Small intestine (tissue), 7 donors: ENCODE data around the gene WFDC6. TPM values are rescaled to one million over a fixed set of nuclear protein-coding genes. Genes with fewer than 3 reads are reported as not detected.
"Not testable (repeated sequence)": the region's sequence is repeated elsewhere in the genome, so short reads cannot be mapped to it uniquely, and the experiment has no call there.

Source experiments
- DNase-seq, 2 donors: peaks; one replicate each; pipeline versions ENCODE4 v3.0.0 to v3.0.0-alpha.2; 2013
- FAIRE-seq: peaks from 2 replicates; lab custom pipeline; 2012; peaks lifted over from hg19 to GRCh38; lab: Jason Lieb, UNC
- H3K27ac ChIP-seq, 3 donors: one replicate each; pipeline ENCODE4 v1.5.1; 2013; ENCODE audit warnings: low read length in 2 of 3, mild to moderate bottlenecking in 2 of 3, control low read depth in 1 of 3, inconsistent platforms in 1 of 3, low read depth in 1 of 3, moderate library complexity in 1 of 3
- H3K27me3 ChIP-seq, 3 donors: one replicate each; pipeline ENCODE4 v1.6.1; 2013; ENCODE audit warnings: low read length in 3 of 3, inconsistent platforms in 1 of 3; ENCODE audit not compliant: control insufficient read depth in 3 of 3, insufficient read depth in 3 of 3
- H3K36me3 ChIP-seq, 3 donors: one replicate each; pipeline ENCODE4 v1.6.1; 2013; ENCODE audit warnings: low read length in 3 of 3, inconsistent platforms in 1 of 3, low read depth in 1 of 3, mild to moderate bottlenecking in 1 of 3, moderate library complexity in 1 of 3; ENCODE audit not compliant: control insufficient read depth in 3 of 3, insufficient read depth in 2 of 3
- H3K4me1 ChIP-seq, 3 donors: one replicate each; pipeline ENCODE4 v1.6.1; 2013; ENCODE audit warnings: low read length in 2 of 3, inconsistent platforms in 1 of 3, low read depth in 1 of 3, mild to moderate bottlenecking in 1 of 3, moderate library complexity in 1 of 3; ENCODE audit not compliant: control insufficient read depth in 3 of 3, insufficient read depth in 2 of 3
- H3K4me3 ChIP-seq, 3 donors: one replicate each; pipeline ENCODE4 v1.5.1; 2013; ENCODE audit warnings: low read length in 3 of 3, control low read depth in 1 of 3, inconsistent platforms in 1 of 3, low read depth in 1 of 3, mild to moderate bottlenecking in 1 of 3, moderate library complexity in 1 of 3
- H3K9me3 ChIP-seq, 2 donors: one replicate each; pipeline ENCODE4 v1.6.1; 2013; ENCODE audit warnings: low read depth in 1 of 2, low read length in 1 of 2; ENCODE audit not compliant: control insufficient read depth in 2 of 2, insufficient read depth in 1 of 2
- WGBS, 3 donors: extraction: QIAGEN DNeasy Blood & Tissue Kit; methylation state at CpG; one replicate each; pipeline ENCODE4 v1.1.7; 2013; 5-methylcytosine and 5-hydroxymethylcytosine counted together
- polyA plus RNA-seq, 4 donors: library from polyadenylated mRNA; stranded (reverse) in 3 of 4; unstranded in 1 of 4; fragments of 200-250 nt in 3 of 4; fragments of 120-200 nt in 1 of 4; gene quantifications; one replicate each; pipeline versions ENCODE4 v1.2.1 to v1.2.3, GENCODE V29; 2013
- donor health status: healthy with polysubstance abuse.
- donor health status: control.
- donor health status: control.
- donor health status: Bipolar disorder and iron deficiency.
- donor health status: healthy.

The WFDC6 gene
- polyA plus RNA-seq, 4 donors: not detected

DNA sequence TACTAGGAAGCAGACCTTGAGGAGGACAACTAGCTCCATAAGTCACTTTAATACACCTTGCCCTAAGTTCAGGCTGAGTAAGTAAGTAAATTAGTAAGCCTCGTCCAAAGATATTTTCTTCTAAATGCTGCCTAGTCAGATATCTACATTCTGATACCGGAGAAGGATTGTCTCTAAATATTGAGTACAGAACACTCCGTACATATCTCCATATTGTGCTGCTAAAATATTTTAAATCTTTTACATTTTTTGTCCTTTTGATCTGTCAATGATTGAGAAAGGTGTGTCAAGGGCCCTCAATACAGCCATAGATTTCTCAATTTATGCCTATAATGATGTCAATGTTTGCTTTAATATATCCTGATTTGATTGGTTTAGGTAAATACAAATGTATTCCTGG is 36.6 kb upstream of the WFDC6 start:
- Histone ChIP-seq H3K4me3 (no peak overlapping the region), H3K9me3 (no peaks in the 10 kb centered on the region), H3K36me3 (no peaks in the 10 kb centered on the region), H3K27ac (no peak overlapping the region), H3K4me1 (no peaks in the 10 kb centered on the region), H3K27me3 (no peaks in the 10 kb centered on the region)
- FAIRE-seq (no peak), DNase-seq (no peak)
- 87 to 88% (median 87%) methylated on average over 3 of the region's 3 CpGs for whole genome bisulfite sequencing, 3 donors

GRCh38 chr20:45569650-45570049 is 30.4 kb upstream of the WFDC6 start:
- FAIRE-seq, H3K4me1 ChIP-seq, H3K27ac ChIP-seq, H3K27me3 ChIP-seq, DNase-seq, H3K36me3 ChIP-seq, H3K9me3 ChIP-seq, H3K4me3 ChIP-seq: not testable (repeated sequence)
- WGBS, 3 donors: 75 to 90% (median 89%) methylated on average over 1 of the region's 1 CpG

GRCh38 chr20:45564760-45565276 is 25.5 kb upstream of the WFDC6 start:
- H3K36me3 ChIP-seq: no peaks in the 10 kb centered on the region
- no peak overlapping the region for H3K27ac ChIP-seq
- H3K4me3 ChIP-seq: no peak overlapping the region
- FAIRE-seq: no peak
- H3K27me3 ChIP-seq: peaks cover 0 to 6% (median 0%) of the 10 kb centered on the region in 3 donors
- no peaks in the 10 kb centered on the region for H3K4me1 ChIP-seq
- 77 to 86% (median 80%) methylated on average over 2 of the region's 2 CpGs for WGBS, 3 donors
- no peaks in the 10 kb centered on the region for H3K9me3 ChIP-seq
- DNase-seq: no peak

GRCh38 chr20:45555198-45555597 is 15.9 kb upstream of the WFDC6 start:
- Histone ChIP-seq H3K27ac (no peak overlapping the region), H3K9me3 (no peaks in the 10 kb centered on the region), H3K36me3 (no peaks in the 10 kb centered on the region), H3K4me3 (no peak overlapping the region), H3K4me1 (no peaks in the 10 kb centered on the region), H3K27me3 (peaks cover 0 to 2% (median 0%) of the 10 kb centered on the region in 3 donors)
- no peak for FAIRE-seq
- no peak for DNase-seq
- 78 to 87% (median 81%) methylated on average over 1 of the region's 1 CpG for WGBS, 3 donors

DNA sequence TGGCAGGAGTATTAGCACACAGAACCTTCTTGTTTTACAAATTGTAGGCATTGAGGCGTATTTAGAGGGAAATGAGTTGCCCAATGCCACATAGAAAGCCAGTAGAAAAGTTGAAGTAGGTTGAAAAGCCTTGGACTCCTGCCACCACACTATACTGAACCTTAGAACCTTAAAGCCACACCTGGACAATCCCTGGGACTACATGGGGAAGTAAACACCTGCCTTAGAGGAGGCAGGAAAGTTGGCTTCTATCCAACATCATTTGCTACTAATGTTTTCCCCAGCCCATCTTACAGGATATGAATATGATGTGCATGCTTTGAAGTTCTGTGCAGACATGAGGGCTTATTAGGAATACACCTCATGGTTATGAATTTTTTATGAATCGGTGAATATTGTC is 13.2 kb upstream of the WFDC6 start:
- Histone ChIP-seq H3K9me3 (no peaks in the 10 kb centered on the region), H3K36me3 (no peaks in the 10 kb centered on the region), H3K4me1 (no peaks in the 10 kb centered on the region), H3K27me3 (peaks cover 0 to 1% (median 0%) of the 10 kb centered on the region in 3 donors), H3K4me3 (no peak overlapping the region), H3K27ac (no peak overlapping the region)
- DNase-seq (peak in 1 of 2 donors; percentile 85), FAIRE-seq (no peak)
- 18 to 72% (median 48%) methylated on average over 2 of the region's 2 CpGs for WGBS, 3 donors

GRCh38 chr20:45550765-45551164 is 11.5 kb upstream of the WFDC6 start:
- H3K4me1 ChIP-seq: no peaks in the 10 kb centered on the region
- FAIRE-seq (peak; percentile 85), DNase-seq (no peak)
- H3K9me3 ChIP-seq: no peaks in the 10 kb centered on the region
- H3K36me3 ChIP-seq: no peaks in the 10 kb centered on the region
- no peak overlapping the region for H3K27ac ChIP-seq
- peaks cover 0 to 6% (median 5%) of the 10 kb centered on the region in 3 donors for H3K27me3 ChIP-seq
- no peak overlapping the region for H3K4me3 ChIP-seq

DNA sequence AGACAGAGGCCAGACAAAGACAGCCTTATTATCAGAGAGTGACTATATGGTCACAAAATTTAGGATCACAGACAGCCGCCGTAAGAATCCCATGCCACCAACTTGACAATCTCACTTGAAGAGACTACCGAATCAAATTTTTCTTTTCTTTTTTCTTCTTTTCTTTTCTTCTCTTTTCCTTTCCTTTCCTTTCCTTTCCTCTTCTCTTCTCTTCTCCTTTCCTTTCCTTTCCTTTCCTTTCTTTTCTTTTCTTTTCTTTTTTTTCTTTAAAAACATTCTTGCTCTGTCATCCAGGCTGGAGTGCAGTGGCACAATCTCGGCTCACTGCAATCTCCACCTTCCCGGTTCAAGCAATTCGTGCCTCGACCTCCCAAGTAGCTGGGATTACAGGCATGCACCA is 9.1 kb upstream of the WFDC6 start:
- Histone ChIP-seq H3K36me3 (no peaks in the 10 kb centered on the region), H3K9me3 (no peaks in the 10 kb centered on the region), H3K4me1 (no peaks in the 10 kb centered on the region), H3K4me3 (no peak overlapping the region), H3K27me3 (peaks cover 0 to 6% (median 5%) of the 10 kb centered on the region in 3 donors), H3K27ac (no peak overlapping the region)
- DNase-seq (no peak), FAIRE-seq (no peak)
- 81 to 95% (median 91%) methylated on average over 7 of the region's 7 CpGs for WGBS, 3 donors

- Histone ChIP-seq H3K27me3 (peaks cover 0 to 6% (median 5%) of the 10 kb centered on the region in 3 donors), H3K4me3 (no peak within 1 kb of the TSS), H3K27ac (no peak within 1 kb of the TSS), H3K9me3 (no peaks in the 10 kb centered on the region), H3K36me3 (no peaks in the 10 kb centered on the region), H3K4me1 (no peaks in the 10 kb centered on the region)
- DNase-seq (no peak), FAIRE-seq (no peak)
- 84 to 85% (median 84%) methylated on average over 6 of the region's 6 CpGs for WGBS, 3 donors
These were observed 8.0 kb upstream of the WFDC6 start, which contains the start of gene EPPIN for GRCh38 chr20:45547206-45547770. EPPIN (minus strand) TSS chr20:45547401; CDS start chr20:45547357, 44 bp downstream.
